Smooth muscle cell (in vitro differentiated cells): ENCODE results near the gene MISP3. TPM values are rescaled to one million over a fixed set of nuclear protein-coding genes. Genes with fewer than 3 reads are reported as not detected.

Experiments used
- DNase-seq: peaks from one replicate; lab custom pipeline; 2025; ENCODE audit not compliant: unreplicated experiment; lab: John Stamatoyannopoulos, UW
- H2AFZ ChIP-seq: fragments of 200-600 bp; sonication (generic); 2 replicates; pipeline ENCODE4 v1.6.0; 2016; ENCODE audit warnings: antibody characterized with exemption, low read depth, mild to moderate bottlenecking
- H3F3A ChIP-seq: fragments of 200-600 bp; sonication (generic); 2 replicates; pipeline ENCODE4 v1.6.0; 2017; ENCODE audit warnings: antibody characterized with exemption, low read depth
- H3K27ac ChIP-seq: fragments of 200-600 bp; sonication (generic); 2 replicates; pipeline ENCODE4 v1.5.1; 2016; ENCODE audit warnings: low read depth, mild to moderate bottlenecking
- H3K27me3 ChIP-seq: fragments of 200-600 bp; sonication (generic); 2 replicates; pipeline ENCODE4 v1.6.1; 2016; ENCODE audit warnings: low read depth, mild to moderate bottlenecking
- H3K36me3 ChIP-seq: fragments of 200-600 bp; sonication (generic); 2 replicates; pipeline ENCODE4 v1.5.1; 2016; ENCODE audit warnings: low read depth
- H3K4me1 ChIP-seq: fragments of 200-600 bp; sonication (generic); 2 replicates; pipeline ENCODE4 v1.5.1; 2016; ENCODE audit warnings: low read depth
- H3K4me2 ChIP-seq: fragments of 200-600 bp; sonication (generic); 2 replicates; pipeline ENCODE4 v1.6.0; 2016; ENCODE audit warnings: mild to moderate bottlenecking
- H3K4me3 ChIP-seq: fragments of 200-600 bp; sonication (generic); 2 replicates; pipeline ENCODE4 v1.5.1; 2016; ENCODE audit warnings: mild to moderate bottlenecking
- H3K79me2 ChIP-seq: fragments of 200-600 bp; sonication (generic); 2 replicates; pipeline ENCODE4 v1.6.0; 2016; ENCODE audit warnings: low read depth, mild to moderate bottlenecking
- H3K9ac ChIP-seq: fragments of 200-600 bp; sonication (generic); 2 replicates; pipeline ENCODE4 v1.6.0; 2016; ENCODE audit warnings: low read depth
- H3K9me3 ChIP-seq: fragments of 200-600 bp; sonication (generic); replicated peaks from 2 replicates; pipeline ENCODE4 v1.5.1; 2016; ENCODE audit warnings: low read depth
- H4K20me1 ChIP-seq: fragments of 200-600 bp; sonication (generic); 2 replicates; pipeline ENCODE4 v1.6.0; 2016; ENCODE audit warnings: low read depth
- CTCF ChIP-seq: fragments of 200-600 bp; sonication (generic); IDR thresholded peaks from 2 replicates; pipeline ENCODE4 v1.5.1; 2017; ENCODE audit warnings: borderline replicate concordance, mild to moderate bottlenecking, antibody characterized with exemption; ENCODE audit not compliant: insufficient read depth, poor library complexity, severe bottlenecking
- WGBS: methylation state at CpG from one replicate; pipeline ENCODE4 v1.1.7; 2016; ENCODE audit warnings: low lambda C conversion rate; 5-methylcytosine and 5-hydroxymethylcytosine counted together
- polyA plus RNA-seq: library from polyadenylated mRNA; unstranded; fragments of >200 nt; fragmentation: Nextera tagmentation; extraction: Ambion mirVana; gene quantifications from 2 replicates; pipeline ENCODE4 v1.2.1, GENCODE V29; 2016
- total RNA-seq: library from RNA; depleted of rRNA; stranded (reverse); fragments of >200 nt; gene quantifications from 2 replicates; pipeline ENCODE4 v1.2.3, GENCODE V29; 2014

Gene MISP3
- total and polyA plus RNA-seq, 2 experiments from 2014 or later, result 0.61 to 2.4 TPM

GRCh38 chr19:14054099-14054498, 18.5 kb upstream of the MISP3 start:
- H3K9ac ChIP-seq, result no peak overlapping the region
- H3K27me3 ChIP-seq, result peaks cover 9% of the 10 kb centered on the region
- no peak overlapping the region for H3K4me2 ChIP-seq
- no peak for TF ChIP-seq CTCF
- H3K9me3 ChIP-seq, result no peaks in the 10 kb centered on the region
- H2AFZ ChIP-seq, result no peak overlapping the region
- DNase-seq, result no peak
- H3K27ac ChIP-seq, result no peak overlapping the region
- no peaks in the 10 kb centered on the region for H3F3A ChIP-seq
- no peaks in the 10 kb centered on the region for H3K79me2 ChIP-seq
- WGBS, result 95% methylated on average over 6 of the region's 6 CpGs
- H3K36me3 ChIP-seq, result no peaks in the 10 kb centered on the region
- no peaks in the 10 kb centered on the region for H3K4me1 ChIP-seq
- H4K20me1 ChIP-seq, result no peaks in the 10 kb centered on the region
- H3K4me3 ChIP-seq, result no peak overlapping the region

- no peak overlapping the region for H3K27ac ChIP-seq
- no peak for TF ChIP-seq CTCF
- H4K20me1 ChIP-seq, result no peaks in the 10 kb centered on the region
- no peaks in the 10 kb centered on the region for H3K79me2 ChIP-seq
- no peak for DNase-seq
- WGBS, result 92% methylated on average over 9 of the region's 11 CpGs
- no peaks in the 10 kb centered on the region for H3K36me3 ChIP-seq
- H2AFZ ChIP-seq, result no peak overlapping the region
- peaks cover 9% of the 10 kb centered on the region for H3K27me3 ChIP-seq
- no peaks in the 10 kb centered on the region for H3F3A ChIP-seq
- H3K4me2 ChIP-seq, result no peak overlapping the region
- no peaks in the 10 kb centered on the region for H3K4me1 ChIP-seq
- H3K9me3 ChIP-seq, result no peaks in the 10 kb centered on the region
- H3K9ac ChIP-seq, result no peak overlapping the region
- no peak overlapping the region for H3K4me3 ChIP-seq
Observed at GRCh38 chr19:14054721-14055120, 17.9 kb upstream of the MISP3 start.

GRCh38 chr19:14055396-14055795, 17.2 kb upstream of the MISP3 start:
- WGBS, result 90% methylated on average over 3 of the region's 3 CpGs
- H3K9me3 ChIP-seq, result no peaks in the 10 kb centered on the region
- no peak overlapping the region for H3K27ac ChIP-seq
- H3K9ac ChIP-seq, result no peak overlapping the region
- no peaks in the 10 kb centered on the region for H4K20me1 ChIP-seq
- no peak for DNase-seq
- no peak overlapping the region for H3K4me2 ChIP-seq
- H2AFZ ChIP-seq, result no peak overlapping the region
- peaks cover 9% of the 10 kb centered on the region for H3K27me3 ChIP-seq
- H3K36me3 ChIP-seq, result no peaks in the 10 kb centered on the region
- no peaks in the 10 kb centered on the region for H3K4me1 ChIP-seq
- TF ChIP-seq CTCF, result no peak
- no peak overlapping the region for H3K4me3 ChIP-seq
- H3F3A ChIP-seq, result no peaks in the 10 kb centered on the region
- no peaks in the 10 kb centered on the region for H3K79me2 ChIP-seq

GRCh38 chr19:14056069-14056666, 16.4 kb upstream of the MISP3 start:
- H2AFZ ChIP-seq, result no peak overlapping the region
- H3K9me3 ChIP-seq, result no peaks in the 10 kb centered on the region
- H4K20me1 ChIP-seq, result no peaks in the 10 kb centered on the region
- H3K79me2 ChIP-seq, result no peaks in the 10 kb centered on the region
- H3K4me3 ChIP-seq, result no peak overlapping the region
- peaks cover 9% of the 10 kb centered on the region for H3K27me3 ChIP-seq
- no peaks in the 10 kb centered on the region for H3F3A ChIP-seq
- H3K9ac ChIP-seq, result no peak overlapping the region
- H3K27ac ChIP-seq, result no peak overlapping the region
- no peak overlapping the region for H3K4me2 ChIP-seq
- TF ChIP-seq CTCF, result no peak
- H3K4me1 ChIP-seq, result no peaks in the 10 kb centered on the region
- DNase-seq, result no peak
- 93% methylated on average over 10 of the region's 10 CpGs for WGBS
- H3K36me3 ChIP-seq, result no peaks in the 10 kb centered on the region
